ENCODE measurements around the gene LSM10.
A peak's percentile ranks its signal among the peaks of the same experiment; 100 is the strongest.

Gene LSM10

DNA sequence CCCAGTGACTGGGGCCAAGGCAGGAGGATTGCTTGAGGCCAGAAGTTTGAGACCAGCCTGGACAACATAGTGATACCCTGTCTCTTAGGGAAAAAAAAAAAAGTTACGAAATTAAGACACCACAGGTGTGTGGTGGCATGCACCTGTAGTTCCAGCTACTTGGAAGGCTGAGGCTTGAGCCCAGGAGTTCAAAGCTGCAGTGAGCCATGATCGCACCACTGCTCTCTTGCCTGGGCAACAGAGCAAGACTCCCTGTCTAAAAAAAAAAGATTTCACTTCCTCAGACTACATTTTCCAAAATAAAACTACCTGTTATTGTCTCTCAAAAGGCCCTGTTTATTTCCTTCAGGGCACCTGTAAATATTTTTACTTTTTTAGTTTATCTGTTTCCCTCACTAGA lies 7.3 kb downstream of the LSM10 start:
- no peak overlapping the region for H3K4me3 ChIP-seq (ENCODE audit: low read depth, low read length)
- TF ChIP-seq, protein P1, sequence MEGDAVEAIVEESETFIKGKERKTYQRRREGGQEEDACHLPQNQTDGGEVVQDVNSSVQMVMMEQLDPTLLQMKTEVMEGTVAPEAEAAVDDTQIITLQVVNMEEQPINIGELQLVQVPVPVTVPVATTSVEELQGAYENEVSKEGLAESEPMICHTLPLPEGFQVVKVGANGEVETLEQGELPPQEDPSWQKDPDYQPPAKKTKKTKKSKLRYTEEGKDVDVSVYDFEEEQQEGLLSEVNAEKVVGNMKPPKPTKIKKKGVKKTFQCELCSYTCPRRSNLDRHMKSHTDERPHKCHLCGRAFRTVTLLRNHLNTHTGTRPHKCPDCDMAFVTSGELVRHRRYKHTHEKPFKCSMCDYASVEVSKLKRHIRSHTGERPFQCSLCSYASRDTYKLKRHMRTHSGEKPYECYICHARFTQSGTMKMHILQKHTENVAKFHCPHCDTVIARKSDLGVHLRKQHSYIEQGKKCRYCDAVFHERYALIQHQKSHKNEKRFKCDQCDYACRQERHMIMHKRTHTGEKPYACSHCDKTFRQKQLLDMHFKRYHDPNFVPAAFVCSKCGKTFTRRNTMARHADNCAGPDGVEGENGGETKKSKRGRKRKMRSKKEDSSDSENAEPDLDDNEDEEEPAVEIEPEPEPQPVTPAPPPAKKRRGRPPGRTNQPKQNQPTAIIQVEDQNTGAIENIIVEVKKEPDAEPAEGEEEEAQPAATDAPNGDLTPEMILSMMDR (IDR thresholded peaks at IDR 0.05; ENCODE audit: control insufficient read depth, extremely low read depth, insufficient read depth), result no peak
- no peak for DNase-seq (ENCODE audit: low read depth)

DNA sequence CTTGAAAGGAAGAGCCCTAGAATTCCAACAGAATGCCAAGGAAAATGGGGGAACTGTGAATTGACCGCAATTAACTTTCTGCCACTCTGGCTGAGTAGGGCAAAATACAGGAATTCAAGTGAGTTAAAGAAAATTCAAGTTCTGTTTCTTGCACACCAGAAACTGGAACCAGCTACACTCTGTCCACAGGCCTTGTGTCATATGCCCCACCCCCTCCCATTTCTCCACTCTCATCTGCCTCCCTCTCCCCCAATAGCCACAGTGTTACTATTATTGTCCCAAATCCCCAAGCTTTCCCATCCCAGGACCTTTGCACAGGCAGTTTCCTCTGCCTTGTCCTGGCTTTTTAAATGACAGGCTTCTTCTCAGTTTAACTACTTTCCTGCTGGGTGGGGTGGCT lies 7.7 kb downstream of the LSM10 start:
- TF ChIP-seq, protein P1 (IDR thresholded peaks at IDR 0.05; ENCODE audit: control insufficient read depth, extremely low read depth, insufficient read depth), result no peak
- no peak overlapping the region for H3K4me3 ChIP-seq (ENCODE audit: low read depth, low read length)
- DNase-seq (ENCODE audit: low read depth), result no peak

DNA sequence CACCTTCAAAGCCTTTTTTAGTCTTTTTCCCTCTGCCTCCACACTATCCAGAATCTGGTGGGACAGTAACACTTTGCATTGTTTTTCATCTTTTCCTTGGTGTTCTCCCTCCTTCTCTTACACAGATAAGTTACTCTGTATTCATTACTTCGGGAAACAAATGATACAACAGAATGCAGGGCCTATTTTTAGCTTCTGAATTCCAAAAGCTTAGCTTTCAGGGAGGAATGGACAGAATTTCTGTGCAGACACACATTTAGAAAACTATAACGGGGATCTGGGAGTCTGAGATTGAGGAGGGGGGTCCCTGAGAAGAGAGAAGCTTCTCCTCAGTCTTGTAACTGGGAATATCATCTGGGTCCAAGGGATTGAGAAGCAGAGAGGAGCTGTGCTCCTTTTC lies 8.4 kb downstream of the LSM10 start:
- TF ChIP-seq, protein P1 (IDR thresholded peaks at IDR 0.05; ENCODE audit: control insufficient read depth, extremely low read depth, insufficient read depth), result no peak
- no peak overlapping the region for H3K4me3 ChIP-seq (ENCODE audit: low read depth, low read length)
- no peak for DNase-seq (ENCODE audit: low read depth)

DNA sequence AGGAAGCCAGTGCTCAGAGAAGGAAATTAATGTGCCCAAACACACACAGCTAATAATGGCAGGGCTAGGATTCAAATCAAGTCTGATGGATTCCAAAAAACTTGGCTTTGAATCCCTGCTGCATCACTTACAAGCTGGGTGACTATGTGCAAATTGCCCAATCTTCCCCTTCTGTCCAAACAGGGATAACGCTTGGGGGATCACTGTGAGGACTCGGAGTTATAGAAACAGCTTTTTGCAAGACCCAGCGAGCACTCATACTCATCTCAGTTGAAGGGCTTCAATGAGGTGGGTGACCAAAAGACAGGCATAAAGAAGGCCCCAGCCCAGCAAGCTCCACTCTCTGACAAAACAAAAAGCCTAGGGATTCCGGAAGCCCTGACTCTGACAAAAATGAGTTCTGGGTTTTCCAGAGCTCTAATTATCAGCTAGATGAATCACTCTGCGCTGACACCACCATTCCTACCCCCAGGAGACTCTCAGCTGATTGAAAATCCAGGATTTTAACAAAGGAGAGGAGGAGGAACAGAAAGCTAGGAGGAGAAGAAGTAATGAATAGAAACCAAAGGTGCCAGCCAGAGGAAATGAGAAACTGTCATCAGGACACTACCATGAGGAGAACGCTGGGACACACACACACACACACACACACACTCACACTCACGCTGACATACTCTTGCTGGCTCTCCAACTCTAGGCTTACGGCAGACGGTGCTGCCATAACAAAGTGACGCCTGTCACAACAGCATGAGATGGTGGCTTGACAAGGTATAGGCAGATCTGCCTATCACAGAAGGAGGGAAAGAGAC lies 10.4 kb downstream of the LSM10 start:
- DNase-seq (ENCODE audit: low read depth), result no peak
- H3K4me3 ChIP-seq (ENCODE audit: low read depth, low read length), result peak overlapping the region; percentile 59
- TF ChIP-seq, protein P1 (IDR thresholded peaks at IDR 0.05; ENCODE audit: control insufficient read depth, extremely low read depth, insufficient read depth), result no peak

DNA sequence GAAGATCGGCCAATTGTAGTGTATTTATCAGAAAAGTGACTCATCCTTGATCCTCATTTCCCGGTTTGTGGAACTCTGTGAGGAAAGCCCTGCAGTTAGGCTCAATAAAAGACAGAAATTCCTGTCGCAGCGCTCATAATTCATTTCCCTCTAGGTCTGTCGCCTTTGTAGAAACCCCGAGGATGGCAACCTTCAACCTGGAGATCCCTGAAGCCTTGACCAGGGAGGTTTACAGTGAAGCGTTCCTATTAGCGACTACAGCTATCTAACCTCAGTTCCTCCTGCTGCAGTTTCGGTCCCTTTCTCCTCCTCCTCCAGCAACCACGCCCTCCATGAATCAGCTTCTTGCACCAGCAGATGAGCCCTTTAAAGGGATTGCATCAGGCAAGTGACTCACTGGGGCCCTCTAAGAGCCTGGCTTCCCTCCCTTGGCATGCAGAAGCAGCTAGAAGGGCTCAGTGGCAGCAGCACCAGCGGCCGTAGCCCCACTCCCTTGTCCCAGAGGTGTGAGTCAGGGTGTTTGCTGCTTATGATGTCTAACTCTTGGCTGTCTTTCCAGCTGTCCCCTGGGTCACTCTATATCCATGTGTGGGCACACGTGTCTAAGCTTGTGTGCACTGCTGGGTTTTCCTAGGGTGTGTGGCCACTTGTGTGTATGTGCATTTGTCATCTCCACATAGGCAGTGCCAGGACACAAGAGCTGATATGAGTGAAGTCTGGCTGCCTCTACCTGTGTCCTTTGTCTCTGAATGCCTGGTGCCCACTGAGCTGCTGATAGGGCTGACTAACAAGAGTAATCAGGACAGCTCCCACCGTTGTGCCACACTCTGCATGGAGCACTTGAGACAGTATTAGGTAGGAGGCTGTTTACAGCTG lies 11.2 kb downstream of the LSM10 start:
- TF ChIP-seq, protein P1 (IDR thresholded peaks at IDR 0.05; ENCODE audit: control insufficient read depth, extremely low read depth, insufficient read depth), result no peak
- peak; percentile 97 for DNase-seq (ENCODE audit: low read depth)
- H3K4me3 ChIP-seq (ENCODE audit: low read depth, low read length), result peak overlapping the region; percentile 59

GRCh38 chr1:36385410-36386264 lies 12.1 kb downstream of the LSM10 start, which contains the start of gene STK40:
TSS of gene STK40 (minus strand) at chr1:36385924. CDS start at chr1:36361332, 24,592 bp downstream.
- peak within 1 kb of the TSS; percentile 94 for H3K4me3 ChIP-seq (ENCODE audit: low read depth, low read length)
- peak; percentile 99 for DNase-seq (ENCODE audit: low read depth)
- TF ChIP-seq, protein P1 (IDR thresholded peaks at IDR 0.05; ENCODE audit: control insufficient read depth, extremely low read depth, insufficient read depth), result no peak

All from LNCaP clone FGC (cell line).